ENCODE data around the gene NDUFV2.
"Not testable (repeated sequence)": the region's sequence is repeated elsewhere in the genome, so short reads cannot be mapped to it uniquely, and the experiment has no call there.

The NDUFV2 gene

GRCh38 chr18:9169515-9169914 lies 67.0 kb downstream of the NDUFV2 start:
- not testable (repeated sequence) for DNase-seq; H3K56ac ChIP-seq (ENCODE audit: low read length); H3K79me2 ChIP-seq (ENCODE audit: control insufficient read depth, insufficient read depth, low read length); H3K9ac ChIP-seq (ENCODE audit: low read length); H3K4ac ChIP-seq (ENCODE audit: low read depth, low read length); H3K4me2 ChIP-seq (ENCODE audit: low read length); H3K79me1 ChIP-seq (ENCODE audit: low read length); H3K4me3 ChIP-seq (ENCODE audit: low read length); H2BK15ac ChIP-seq (replicated peaks; ENCODE audit: low read depth); H3K27me3 ChIP-seq (ENCODE audit: insufficient read depth, low read length, poor library complexity); H2BK120ac ChIP-seq (ENCODE audit: low read depth, low read length); H2BK5ac ChIP-seq (ENCODE audit: low read length); H3K4me1 ChIP-seq (ENCODE audit: control insufficient read depth, low read depth, low read length); H3K27ac ChIP-seq (ENCODE audit: low read depth, low read length); H3K23ac ChIP-seq (ENCODE audit: low read length); H4K8ac ChIP-seq (ENCODE audit: low read depth, low read length); H3K36me3 ChIP-seq (ENCODE audit: control insufficient read depth, insufficient read depth, low read length); H2AK5ac ChIP-seq (ENCODE audit: low read length); H4K5ac ChIP-seq (ENCODE audit: low read length); H3K18ac ChIP-seq (ENCODE audit: low read length)
- no CpG with 5 or more reads among the region's 3 CpGs for WGBS (ENCODE audit: extremely low coverage, insufficient coverage, low lambda C conversion rate)

GRCh38 chr18:9171919-9172318 lies 69.4 kb downstream of the NDUFV2 start:
- H2BK15ac ChIP-seq (replicated peaks; ENCODE audit: low read depth); H3K36me3 ChIP-seq (ENCODE audit: control insufficient read depth, insufficient read depth, low read length); H3K4ac ChIP-seq (ENCODE audit: low read depth, low read length); H3K79me1 ChIP-seq (ENCODE audit: low read length); DNase-seq; H2BK5ac ChIP-seq (ENCODE audit: low read length); H4K8ac ChIP-seq (ENCODE audit: low read depth, low read length); H3K79me2 ChIP-seq (ENCODE audit: control insufficient read depth, insufficient read depth, low read length); H3K56ac ChIP-seq (ENCODE audit: low read length); H4K5ac ChIP-seq (ENCODE audit: low read length); H2AK5ac ChIP-seq (ENCODE audit: low read length); H3K27me3 ChIP-seq (ENCODE audit: insufficient read depth, low read length, poor library complexity); H3K4me3 ChIP-seq (ENCODE audit: low read length); H3K9ac ChIP-seq (ENCODE audit: low read length); H2BK120ac ChIP-seq (ENCODE audit: low read depth, low read length); H3K4me2 ChIP-seq (ENCODE audit: low read length); H3K27ac ChIP-seq (ENCODE audit: low read depth, low read length); H3K4me1 ChIP-seq (ENCODE audit: control insufficient read depth, low read depth, low read length); H3K23ac ChIP-seq (ENCODE audit: low read length); H3K18ac ChIP-seq (ENCODE audit: low read length): not testable (repeated sequence)
- no CpG with 5 or more reads among the region's 3 CpGs for WGBS (ENCODE audit: extremely low coverage, insufficient coverage, low lambda C conversion rate)

- no peaks in the 10 kb centered on the region for H3K4me1 ChIP-seq (ENCODE audit: control insufficient read depth, low read depth, low read length)
- no peak overlapping the region for H3K9ac ChIP-seq (ENCODE audit: low read length)
- H3K79me2 ChIP-seq (ENCODE audit: control insufficient read depth, insufficient read depth, low read length) = no peaks in the 10 kb centered on the region
- H2AK5ac ChIP-seq (ENCODE audit: low read length) = no peak overlapping the region
- no peak overlapping the region for H4K8ac ChIP-seq (ENCODE audit: low read depth, low read length)
- H3K27ac ChIP-seq (ENCODE audit: low read depth, low read length) = no peak overlapping the region
- no peak overlapping the region for H3K4me3 ChIP-seq (ENCODE audit: low read length)
- H3K4me2 ChIP-seq (ENCODE audit: low read length) = no peak overlapping the region
- peaks cover 11% of the 10 kb centered on the region for H3K79me1 ChIP-seq (ENCODE audit: low read length)
- no peak overlapping the region for H2BK120ac ChIP-seq (ENCODE audit: low read depth, low read length)
- no peaks in the 10 kb centered on the region for H3K36me3 ChIP-seq (ENCODE audit: control insufficient read depth, insufficient read depth, low read length)
- H3K23ac ChIP-seq (ENCODE audit: low read length) = no peak overlapping the region
- no peak overlapping the region for H4K5ac ChIP-seq (ENCODE audit: low read length)
- no CpG with 5 or more reads among the region's 4 CpGs for WGBS (ENCODE audit: extremely low coverage, insufficient coverage, low lambda C conversion rate)
- H2BK5ac ChIP-seq (ENCODE audit: low read length) = no peak overlapping the region
- H3K4ac ChIP-seq (ENCODE audit: low read depth, low read length) = no peak overlapping the region
- no peaks in the 10 kb centered on the region for H3K27me3 ChIP-seq (ENCODE audit: insufficient read depth, low read length, poor library complexity)
- H2BK15ac ChIP-seq (replicated peaks; ENCODE audit: low read depth) = no peak overlapping the region
- H3K56ac ChIP-seq (ENCODE audit: low read length) = no peak overlapping the region
- no peak overlapping the region for H3K18ac ChIP-seq (ENCODE audit: low read length)
- no peak for DNase-seq
Observed at GRCh38 chr18:9172506-9173127, 70.1 kb downstream of the NDUFV2 start.

- no peak for DNase-seq
Observed at GRCh38 chr18:9173770-9174233, 71.3 kb downstream of the NDUFV2 start.

GRCh38 chr18:9174302-9174701 lies 71.8 kb downstream of the NDUFV2 start:
- Histone ChIP-seq H4K8ac (ENCODE audit: low read depth, low read length) (no peak overlapping the region), H3K79me1 (ENCODE audit: low read length) (peaks cover 11% of the 10 kb centered on the region), H3K18ac (ENCODE audit: low read length) (no peak overlapping the region), H3K4ac (ENCODE audit: low read depth, low read length) (no peak overlapping the region), H3K56ac (ENCODE audit: low read length) (no peak overlapping the region), H3K4me3 (ENCODE audit: low read length) (no peak overlapping the region), H3K27ac (ENCODE audit: low read depth, low read length) (no peak overlapping the region), H2BK120ac (ENCODE audit: low read depth, low read length) (no peak overlapping the region), H3K4me1 (ENCODE audit: control insufficient read depth, low read depth, low read length) (no peaks in the 10 kb centered on the region), H2AK5ac (ENCODE audit: low read length) (no peak overlapping the region), H4K5ac (ENCODE audit: low read length) (no peak overlapping the region), H3K79me2 (ENCODE audit: control insufficient read depth, insufficient read depth, low read length) (no peaks in the 10 kb centered on the region), H2BK15ac (replicated peaks; ENCODE audit: low read depth) (no peak overlapping the region), H3K27me3 (ENCODE audit: insufficient read depth, low read length, poor library complexity) (no peaks in the 10 kb centered on the region), H3K23ac (ENCODE audit: low read length) (no peak overlapping the region), H2BK5ac (ENCODE audit: low read length) (no peak overlapping the region), H3K36me3 (ENCODE audit: control insufficient read depth, insufficient read depth, low read length) (no peaks in the 10 kb centered on the region), H3K9ac (ENCODE audit: low read length) (no peak overlapping the region), H3K4me2 (ENCODE audit: low read length) (no peak overlapping the region)
- DNase-seq = no peak
- WGBS (ENCODE audit: extremely low coverage, insufficient coverage, low lambda C conversion rate) = no CpG with 5 or more reads among the region's 4 CpGs

More at GRCh38 chr18:9173770-9174233, 71.3 kb downstream of the NDUFV2 start:
- Histone ChIP-seq H4K8ac (ENCODE audit: low read depth, low read length) (no peak overlapping the region), H2AK5ac (ENCODE audit: low read length) (no peak overlapping the region), H3K79me2 (ENCODE audit: control insufficient read depth, insufficient read depth, low read length) (no peaks in the 10 kb centered on the region), H3K4me3 (ENCODE audit: low read length) (no peak overlapping the region), H3K23ac (ENCODE audit: low read length) (no peak overlapping the region), H3K4ac (ENCODE audit: low read depth, low read length) (no peak overlapping the region), H3K56ac (ENCODE audit: low read length) (no peak overlapping the region), H3K4me1 (ENCODE audit: control insufficient read depth, low read depth, low read length) (no peaks in the 10 kb centered on the region), H3K18ac (ENCODE audit: low read length) (no peak overlapping the region), H3K9ac (ENCODE audit: low read length) (no peak overlapping the region), H2BK15ac (replicated peaks; ENCODE audit: low read depth) (no peak overlapping the region), H3K79me1 (ENCODE audit: low read length) (peaks cover 11% of the 10 kb centered on the region), H3K4me2 (ENCODE audit: low read length) (no peak overlapping the region), H3K27ac (ENCODE audit: low read depth, low read length) (no peak overlapping the region), H3K36me3 (ENCODE audit: control insufficient read depth, insufficient read depth, low read length) (no peaks in the 10 kb centered on the region), H3K27me3 (ENCODE audit: insufficient read depth, low read length, poor library complexity) (no peaks in the 10 kb centered on the region), H2BK120ac (ENCODE audit: low read depth, low read length) (no peak overlapping the region), H2BK5ac (ENCODE audit: low read length) (no peak overlapping the region), H4K5ac (ENCODE audit: low read length) (no peak overlapping the region)
- WGBS (ENCODE audit: extremely low coverage, insufficient coverage, low lambda C conversion rate) = no CpG with 5 or more reads among the region's 6 CpGs

GRCh38 chr18:9175115-9175514 lies 72.6 kb downstream of the NDUFV2 start:
- no peak overlapping the region for H3K23ac ChIP-seq (ENCODE audit: low read length)
- no peak overlapping the region for H3K18ac ChIP-seq (ENCODE audit: low read length)
- H3K27ac ChIP-seq (ENCODE audit: low read depth, low read length) = no peak overlapping the region
- no peak overlapping the region for H3K4ac ChIP-seq (ENCODE audit: low read depth, low read length)
- WGBS (ENCODE audit: extremely low coverage, insufficient coverage, low lambda C conversion rate) = no CpG with 5 or more reads among the region's 1 CpG
- H2BK5ac ChIP-seq (ENCODE audit: low read length) = no peak overlapping the region
- H3K79me1 ChIP-seq (ENCODE audit: low read length) = peaks cover 11% of the 10 kb centered on the region
- no peak overlapping the region for H2BK120ac ChIP-seq (ENCODE audit: low read depth, low read length)
- no peak overlapping the region for H2AK5ac ChIP-seq (ENCODE audit: low read length)
- no peak overlapping the region for H3K4me3 ChIP-seq (ENCODE audit: low read length)
- no peaks in the 10 kb centered on the region for H3K79me2 ChIP-seq (ENCODE audit: control insufficient read depth, insufficient read depth, low read length)
- no peaks in the 10 kb centered on the region for H3K4me1 ChIP-seq (ENCODE audit: control insufficient read depth, low read depth, low read length)
- no peak overlapping the region for H3K56ac ChIP-seq (ENCODE audit: low read length)
- H3K27me3 ChIP-seq (ENCODE audit: insufficient read depth, low read length, poor library complexity) = no peaks in the 10 kb centered on the region
- no peak overlapping the region for H4K5ac ChIP-seq (ENCODE audit: low read length)
- no peak overlapping the region for H4K8ac ChIP-seq (ENCODE audit: low read depth, low read length)
- no peak overlapping the region for H3K4me2 ChIP-seq (ENCODE audit: low read length)
- H2BK15ac ChIP-seq (replicated peaks; ENCODE audit: low read depth) = no peak overlapping the region
- no peak overlapping the region for H3K9ac ChIP-seq (ENCODE audit: low read length)
- no peaks in the 10 kb centered on the region for H3K36me3 ChIP-seq (ENCODE audit: control insufficient read depth, insufficient read depth, low read length)
- no peak for DNase-seq

Measured in mesendoderm (in vitro differentiated cells).